OCI-LY3 (cell line): Measurements from ENCODE around the gene CEP41.

Experiments
- EZH2phosphoT487 ChIP-seq: fragments of 200-600 bp; shearing (Covaris generic); IDR thresholded peaks from 2 replicates; pipeline ENCODE4 v1.6.1; 2018; ENCODE audit warnings: antibody characterized with exemption, mixed run types, low read depth
- TF ChIP-seq, protein P1 (sequence below): fragments of 200-600, 300-600 bp; sonication (generic); IDR thresholded peaks from 2 replicates; pipeline ENCODE4 v1.5.1; 2014; ENCODE audit warnings: antibody characterized with exemption, low read length, low read depth

DNA sequence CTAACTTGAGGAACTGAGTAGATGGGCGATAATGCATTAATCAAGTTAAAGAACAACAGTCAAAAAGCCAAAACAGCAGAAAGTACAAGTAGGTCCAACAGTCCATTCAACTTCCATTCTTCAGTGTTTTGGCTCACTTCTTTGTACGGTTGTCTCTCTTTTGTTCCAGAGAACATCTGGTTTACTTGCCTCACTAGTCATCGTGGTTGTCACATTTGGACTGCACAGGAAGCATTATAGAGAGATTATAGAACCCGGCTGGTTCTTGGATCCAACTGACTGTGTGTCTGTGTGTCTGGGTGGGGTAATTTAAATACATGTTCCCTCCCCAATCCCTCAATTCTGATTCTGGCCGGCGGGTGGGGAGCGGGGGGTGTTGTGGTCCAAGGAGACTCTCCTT, 1.8 kb upstream of the CEP41 start:
- TF ChIP-seq, protein P1, sequence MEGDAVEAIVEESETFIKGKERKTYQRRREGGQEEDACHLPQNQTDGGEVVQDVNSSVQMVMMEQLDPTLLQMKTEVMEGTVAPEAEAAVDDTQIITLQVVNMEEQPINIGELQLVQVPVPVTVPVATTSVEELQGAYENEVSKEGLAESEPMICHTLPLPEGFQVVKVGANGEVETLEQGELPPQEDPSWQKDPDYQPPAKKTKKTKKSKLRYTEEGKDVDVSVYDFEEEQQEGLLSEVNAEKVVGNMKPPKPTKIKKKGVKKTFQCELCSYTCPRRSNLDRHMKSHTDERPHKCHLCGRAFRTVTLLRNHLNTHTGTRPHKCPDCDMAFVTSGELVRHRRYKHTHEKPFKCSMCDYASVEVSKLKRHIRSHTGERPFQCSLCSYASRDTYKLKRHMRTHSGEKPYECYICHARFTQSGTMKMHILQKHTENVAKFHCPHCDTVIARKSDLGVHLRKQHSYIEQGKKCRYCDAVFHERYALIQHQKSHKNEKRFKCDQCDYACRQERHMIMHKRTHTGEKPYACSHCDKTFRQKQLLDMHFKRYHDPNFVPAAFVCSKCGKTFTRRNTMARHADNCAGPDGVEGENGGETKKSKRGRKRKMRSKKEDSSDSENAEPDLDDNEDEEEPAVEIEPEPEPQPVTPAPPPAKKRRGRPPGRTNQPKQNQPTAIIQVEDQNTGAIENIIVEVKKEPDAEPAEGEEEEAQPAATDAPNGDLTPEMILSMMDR: no peak
- TF ChIP-seq EZH2phosphoT487: no peak
